Vagina (tissue), 2 donors: ENCODE results near the gene OVCA2. TPM values are rescaled to one million over a fixed set of nuclear protein-coding genes. Genes with fewer than 3 reads are reported as not detected.
A peak's percentile ranks its signal among the peaks of the same experiment; 100 is the strongest.

Experiments used
- DNase-seq, 2 donors: peaks; one replicate each; pipeline ENCODE4 v3.0.0-alpha.2; 2017; ENCODE audit errors: extremely low spot score in 2 of 2
- H3K27ac ChIP-seq: fragments of 200-600 bp; sonication (generic); one replicate; pipeline ENCODE4 v1.5.1; 2019
- H3K27me3 ChIP-seq: fragments of 200-600 bp; sonication (generic); one replicate; pipeline ENCODE4 v1.5.1; 2019
- H3K36me3 ChIP-seq, 2 donors: fragments of 200-600 bp; sonication (generic); one replicate each; pipeline ENCODE4 v1.5.1; 2017 to 2019
- H3K4me1 ChIP-seq: fragments of 200-600 bp; sonication (generic); one replicate; pipeline ENCODE4 v1.5.1; 2019
- H3K4me3 ChIP-seq, 2 donors: fragments of 200-600 bp; sonication (generic); 1 replicate in 1 of 2; 2 replicates in 1 of 2; pipeline ENCODE4 v1.5.1; 2016 to 2019
- H3K9me3 ChIP-seq: fragments of 200-600 bp; sonication (generic); one replicate; pipeline ENCODE4 v1.5.1; 2019
- CTCF ChIP-seq, 3 experiments: fragments of 450-650 bp in 2 of 3; fragments of 200-600 bp in 1 of 3; sonication (generic) in 1 of 3; IDR thresholded peaks; one replicate each; pipeline ENCODE4 v1.5.1; 2017 to 2019; ENCODE audit warnings: antibody characterized with exemption in 3 of 3, mild to moderate bottlenecking in 2 of 3, moderate library complexity in 2 of 3
- POLR2A ChIP-seq, 2 donors: fragments of 450-650 bp; IDR thresholded peaks; one replicate each; pipeline ENCODE4 v1.6.1; 2017; ENCODE audit warnings: antibody characterized with exemption in 2 of 2, mild to moderate bottlenecking in 2 of 2, moderate library complexity in 2 of 2
- POLR2AphosphoS5 ChIP-seq, 2 donors: sonication (generic); formaldehyde crosslinking; IDR thresholded peaks; one replicate each; pipeline ENCODE4 v1.9.0; 2017; ENCODE audit warnings: antibody characterized with exemption in 2 of 2, mild to moderate bottlenecking in 2 of 2, low read depth in 1 of 2; ENCODE audit not compliant: insufficient read depth in 1 of 2
- intact Hi-C: fragments of 100-400 bp; cut with DNase I; formaldehyde crosslinking; loops from one replicate; pipeline ENCODE4 v1.15.1; 2023
- total RNA-seq: library from RNA; depleted of rRNA; stranded (reverse); fragments of >200 nt; gene quantifications from one replicate; pipeline ENCODE4 v1.2.3, GENCODE V29; 2016

The OVCA2 gene
- total RNA-seq, 1 donor from 2014 or later: 24.3 TPM

GRCh38 chr17:2055292-2056205, 13.7 kb downstream of the OVCA2 start:
- no peak for DNase-seq
- Histone ChIP-seq H3K4me3 (peak overlapping the region; percentile 66 to 70), H3K27ac (peak overlapping the region; percentile 95), H3K4me1 (peaks cover 64% of the 10 kb centered on the region), H3K27me3 (peaks cover 6% of the 10 kb centered on the region), H3K9me3 (no peaks in the 10 kb centered on the region), H3K36me3 (peaks cover 0 to 11% of the 10 kb centered on the region in 2 donors)
- no peak for TF ChIP-seq POLR2A (IDR thresholded peaks at IDR 0.05)
- TF ChIP-seq CTCF (IDR thresholded peaks at IDR 0.05): no peak
- TF ChIP-seq POLR2AphosphoS5 (IDR thresholded peaks at IDR 0.05; ENCODE audit: insufficient read depth in 1 of 2, low read depth in 1 of 2): no peak
- intact Hi-C loops: loop anchor here (2.0 to 10.0 kb wide), 5 partner anchors 35 to 339 kb away; no protein-coding TSS in a partner anchor

GRCh38 chr17:2056206-2057174, 14.7 kb downstream of the OVCA2 start:
- Histone ChIP-seq H3K27me3 (peaks cover 6% of the 10 kb centered on the region), H3K36me3 (peaks cover 0 to 11% of the 10 kb centered on the region in 2 donors), H3K4me3 (peak overlapping the region; percentile 66 to 70), H3K27ac (peak overlapping the region; percentile 95), H3K9me3 (no peaks in the 10 kb centered on the region), H3K4me1 (peaks cover 55% of the 10 kb centered on the region)
- intact Hi-C loops: loop anchor here (2.0 to 10.0 kb wide), 4 partner anchors 34 to 338 kb away; no protein-coding TSS in a partner anchor
- peak in 1 of 2 donors; percentile 52 for TF ChIP-seq POLR2AphosphoS5 (IDR thresholded peaks at IDR 0.05; ENCODE audit: insufficient read depth in 1 of 2, low read depth in 1 of 2)
- TF ChIP-seq POLR2A (IDR thresholded peaks at IDR 0.05): no peak
- TF ChIP-seq CTCF (IDR thresholded peaks at IDR 0.05): no peak
- DNase-seq: no peak

GRCh38 chr17:2057175-2057759, 15.4 kb downstream of the OVCA2 start:
- Histone ChIP-seq H3K9me3 (no peaks in the 10 kb centered on the region), H3K27ac (peak overlapping the region; percentile 95), H3K36me3 (peaks cover 0 to 11% of the 10 kb centered on the region in 2 donors), H3K4me3 (peak overlapping the region; percentile 66 to 70), H3K4me1 (peaks cover 52% of the 10 kb centered on the region), H3K27me3 (peaks cover 6% of the 10 kb centered on the region)
- no peak for DNase-seq
- intact Hi-C loops: loop anchor here (2.0 to 10.0 kb wide), 4 partner anchors 34 to 338 kb away; no protein-coding TSS in a partner anchor
- TF ChIP-seq POLR2A (IDR thresholded peaks at IDR 0.05) (no peak), CTCF (IDR thresholded peaks at IDR 0.05) (no peak), POLR2AphosphoS5 (IDR thresholded peaks at IDR 0.05; ENCODE audit: insufficient read depth in 1 of 2, low read depth in 1 of 2) (no peak)

- Histone ChIP-seq H3K4me3 (peak overlapping the region; percentile 66 to 70), H3K27me3 (peaks cover 6% of the 10 kb centered on the region), H3K9me3 (no peaks in the 10 kb centered on the region), H3K36me3 (peaks cover 0 to 11% of the 10 kb centered on the region in 2 donors), H3K27ac (peak overlapping the region; percentile 95), H3K4me1 (peaks cover 59% of the 10 kb centered on the region)
- DNase-seq: no peak
- intact Hi-C loops: loop anchor here (2.0 to 10.0 kb wide), 4 partner anchors 33 to 337 kb away; no protein-coding TSS in a partner anchor
- no peak for TF ChIP-seq POLR2A (IDR thresholded peaks at IDR 0.05)
- no peak for TF ChIP-seq POLR2AphosphoS5 (IDR thresholded peaks at IDR 0.05; ENCODE audit: insufficient read depth in 1 of 2, low read depth in 1 of 2)
- TF ChIP-seq CTCF (IDR thresholded peaks at IDR 0.05): no peak
Measured at GRCh38 chr17:2057760-2058585, 16.2 kb downstream of the OVCA2 start.
